K562 (cell line): ENCODE measurements around the gene KCTD13. TPM values are rescaled to one million over a fixed set of nuclear protein-coding genes. Genes with fewer than 3 reads are reported as not detected.

Source experiments
- ATAC-seq: fragments of 200-7000 bp; cut with Tn5 transposase; 3 replicates; pipeline ENCODE4 v1.9.1; 2020; ENCODE audit warnings: moderate library complexity
- BruUV-seq: library from RNA; stranded (reverse); fragments of 400-500 nt; replicated peaks from 2 replicates; lab custom pipeline; 2021; lab: Mats Ljungman, UMichigan
- CTCF ChIA-PET: fragments of 300-600 bp; formaldehyde crosslinking; extraction: SDS; loops from one replicate; lab custom pipeline; 2021; ENCODE audit warnings: low intra/inter-chr PET ratio; lab: Yijun Ruan, JAX
- POLR2A ChIA-PET: fragments of 300-600, 350-650 bp; sonication (Branson Sonifier 250); formaldehyde crosslinking; extraction: SDS; loops from one replicate; lab custom pipeline; 2021; ENCODE audit warnings: antibody characterized with exemption, inconsistent platforms; lab: Yijun Ruan, JAX
- DNase-seq, 4 experiments: peaks; one replicate each; pipeline versions ENCODE4 v3.0.0 to v3.0.0-alpha.2; 2011 to 2018; ENCODE audit warnings: low spot score in 3 of 4, mixed read lengths in 3 of 4; ENCODE audit errors: extremely low read depth in 1 of 4
- FAIRE-seq: peaks from 2 replicates; lab custom pipeline; 2011; peaks lifted over from hg19 to GRCh38; lab: Jason Lieb, UNC
- H2AFZ ChIP-seq: 2 replicates; pipeline ENCODE4 v1.6.0; 2011; ENCODE audit warnings: low read depth, low read length, control low read depth, inconsistent platforms
- H3K27ac ChIP-seq: fragments of 200-600 bp; 3 replicates; pipeline ENCODE4 v1.8.0; 2011; ENCODE audit warnings: low read depth, mild to moderate bottlenecking, control low read depth, inconsistent platforms, low read length, moderate library complexity, mixed read lengths; ENCODE audit errors: extremely low read depth
- H3K27me3 ChIP-seq, 2 experiments: fragments of 300-600 bp in 1 of 2; 2 replicates in 1 of 2; 3 replicates in 1 of 2; pipeline versions ENCODE4 v1.6.0 to v1.8.0; 2011; ENCODE audit warnings: inconsistent platforms in 2 of 2, low read length in 2 of 2, mild to moderate bottlenecking in 1 of 2, mixed read lengths in 1 of 2, moderate library complexity in 1 of 2; ENCODE audit not compliant: control insufficient read depth in 2 of 2, insufficient read depth in 2 of 2
- H3K36me3 ChIP-seq: fragments of 300-600 bp; 3 replicates; pipeline ENCODE4 v1.8.0; 2011; ENCODE audit warnings: mild to moderate bottlenecking, low read length, inconsistent platforms; ENCODE audit not compliant: control insufficient read depth, insufficient read depth
- H3K4me1 ChIP-seq, 2 experiments: fragments of 200-600 bp in 1 of 2; replicated peaks in 1 of 2; 2 replicates in 1 of 2; 3 replicates in 1 of 2; pipeline versions ENCODE4 v1.5.1 to v1.8.0; 2011; ENCODE audit warnings: inconsistent platforms in 2 of 2, low read length in 2 of 2, mild to moderate bottlenecking in 1 of 2, mixed read lengths in 1 of 2, moderate library complexity in 1 of 2; ENCODE audit not compliant: control insufficient read depth in 2 of 2, insufficient read depth in 2 of 2
- H3K4me2 ChIP-seq: 2 replicates; pipeline ENCODE4 v1.6.1; 2011; ENCODE audit warnings: low read length, control low read depth, inconsistent platforms, mixed read lengths; ENCODE audit not compliant: insufficient read depth
- H3K4me3 ChIP-seq: fragments of 200-600 bp; sonication (generic), shearing (Covaris generic); 2 replicates; pipeline ENCODE4 v1.5.1; 2016; ENCODE audit warnings: control low read depth, inconsistent platforms
- H3K79me2 ChIP-seq: fragments of 200-600 bp; 3 replicates; pipeline ENCODE4 v1.8.0; 2011; ENCODE audit warnings: low read length, inconsistent platforms; ENCODE audit not compliant: control insufficient read depth, insufficient read depth
- H3K9ac ChIP-seq, 2 experiments: 2 replicates each; pipeline versions ENCODE4 v1.6.0 to v1.6.1; 2011; ENCODE audit warnings: low read depth in 2 of 2, low read length in 2 of 2, control low read depth in 1 of 2, inconsistent platforms in 1 of 2, mild to moderate bottlenecking in 1 of 2, mixed read lengths in 1 of 2; ENCODE audit not compliant: insufficient read depth in 1 of 2
- H3K9me1 ChIP-seq: one replicate; pipeline ENCODE4 v1.6.0; 2011; ENCODE audit warnings: inconsistent platforms, mild to moderate bottlenecking, low read length, moderate library complexity; ENCODE audit not compliant: control insufficient read depth, insufficient read depth
- H3K9me3 ChIP-seq: replicated peaks from 2 replicates; pipeline ENCODE4 v1.5.1; 2011; ENCODE audit warnings: low read depth, low read length, inconsistent platforms; ENCODE audit not compliant: control insufficient read depth, insufficient read depth
- H4K20me1 ChIP-seq: replicated peaks from 2 replicates; pipeline ENCODE4 v1.6.1; 2011; ENCODE audit warnings: low read length, inconsistent platforms, mixed read lengths; ENCODE audit not compliant: control insufficient read depth, insufficient read depth
- BACH1 ChIP-seq: fragments of 200-800 bp; sonication (Bioruptor generic); IDR thresholded peaks from 2 replicates; pipeline ENCODE4 v1.6.1; 2016; ENCODE audit warnings: missing genetic modification characterization, missing compliant biosample characterization
- BDP1 ChIP-seq: IDR thresholded peaks from 3 replicates; pipeline ENCODE4 v1.6.1; 2011; ENCODE audit not compliant: insufficient read length, insufficient read depth
- CHD2 ChIP-seq: IDR thresholded peaks from 2 replicates; pipeline ENCODE4 v1.6.1; 2011; ENCODE audit warnings: low read depth, low read length
- ESRRB ChIP-seq: fragments of 250-450 bp; sonication (Bioruptor Pico); IDR thresholded peaks from 2 replicates; pipeline ENCODE4 v1.5.0; 2020; ENCODE audit warnings: mild to moderate bottlenecking, moderate library complexity, borderline replicate concordance
- MAFG ChIP-seq: fragments of 450-650 bp; conservative IDR thresholded peaks from 2 replicates; pipeline ENCODE4 v1.6.1; 2016; ENCODE audit warnings: missing genetic modification characterization, missing compliant biosample characterization
- MTF1 ChIP-seq: fragments of 250-450 bp; sonication (Bioruptor Pico); IDR thresholded peaks from 2 replicates; pipeline ENCODE4 v1.9.0; 2021; ENCODE audit warnings: moderate library complexity, mild to moderate bottlenecking, inconsistent platforms, borderline replicate concordance
- OTX1 ChIP-seq: fragments of 450-650 bp; formaldehyde crosslinking; IDR thresholded peaks from 2 replicates; pipeline ENCODE4 v1.4.0; 2022; ENCODE audit warnings: mild to moderate bottlenecking
- SIN3B ChIP-seq: fragments of 450-650 bp; IDR thresholded peaks from 2 replicates; pipeline ENCODE4 v1.6.1; 2017; ENCODE audit warnings: low read depth, mild to moderate bottlenecking, moderate library complexity
- SMARCA5 ChIP-seq: fragments of 450-650 bp; IDR thresholded peaks from 2 replicates; pipeline ENCODE4 v1.6.1; 2016
- SMARCC2 ChIP-seq: fragments of 450-650 bp; IDR thresholded peaks from 2 replicates; pipeline ENCODE4 v1.6.1; 2017; ENCODE audit warnings: antibody characterized with exemption, moderate library complexity, mild to moderate bottlenecking, low read depth
- ZNF140 ChIP-seq: fragments of 250-450 bp; sonication (Bioruptor Pico); IDR thresholded peaks from 2 replicates; pipeline ENCODE4 v1.8.0; 2021; ENCODE audit warnings: moderate library complexity, mild to moderate bottlenecking, inconsistent platforms
- ZNF146 ChIP-seq: IDR thresholded peaks from one replicate; pipeline ENCODE4 v1.6.1; 2018; ENCODE audit warnings: missing compliant biosample characterization; ENCODE audit not compliant: unreplicated experiment
- ZNF79 ChIP-seq: fragments of 250-450 bp; sonication (Bioruptor Pico); IDR thresholded peaks from 2 replicates; pipeline ENCODE4 v1.4.0; 2020; ENCODE audit warnings: low read depth, mild to moderate bottlenecking, moderate library complexity
- WGBS: fragments of 100-300 bp; shearing (Covaris generic); methylation state at CpG from one replicate; pipeline ENCODE4 v1.1.6; 2016; ENCODE audit warnings: low coverage, mixed read lengths; ENCODE audit not compliant: insufficient coverage; ENCODE audit errors: missing lambda C conversion rate; 5-methylcytosine and 5-hydroxymethylcytosine counted together
- in situ Hi-C: fragments of 300-500 bp; cut with MboI; formaldehyde crosslinking; loops from 4 replicates; pipeline ENCODE4 v1.15.0; 2018; ENCODE audit warnings: inconsistent platforms, mixed read lengths
- intact Hi-C: fragments of 100-400 bp; cut with micrococcal nuclease; formaldehyde crosslinking; loops from 2 replicates; pipeline ENCODE4 v1.14.2; 2022
- polyA plus RNA-seq, 8 experiments: library from polyadenylated mRNA; depleted of rRNA in 4 of 8; stranded (reverse) in 5 of 8; unstranded in 3 of 8; fragments of >200 nt; fragmentation: Nextera tagmentation in 2 of 8; fragmentation: Illumina TruSeq in 1 of 8; extraction: Ambion mirVana in 2 of 8; extraction: Trizol in 1 of 8; gene quantifications; 2 replicates each; pipeline versions ENCODE4 v1.2.1 to v1.2.3, GENCODE V29; 2011 to 2014; ENCODE audit warnings: inconsistent platforms in 1 of 8, missing spikeins in 1 of 8
- total RNA-seq, 7 experiments: library from RNA; depleted of rRNA in 6 of 7; stranded (reverse); fragments of >200 nt in 6 of 7; fragmentation: Illumina TruSeq in 2 of 7; extraction: Trizol in 2 of 7; gene quantifications; 2 replicates each; pipeline versions ENCODE4 v1.2.1 to v1.2.3, GENCODE V29; 2011 to 2021; ENCODE audit warnings: low replicate concordance in 1 of 7
- TF ChIP-seq, protein P1 (sequence below): sonication (generic); formaldehyde crosslinking; IDR thresholded peaks from 2 replicates; pipeline ENCODE4 v1.8.0; 2022; ENCODE audit warnings: mild to moderate bottlenecking, low read depth, missing genetic modification reagents
- TF ChIP-seq, protein P2 (sequence below): fragments of 250-450 bp; sonication (Bioruptor Pico); IDR thresholded peaks from 2 replicates; pipeline ENCODE4 v1.4.0; 2020

Gene KCTD13
- total and polyA plus RNA-seq, 9 of the 15 experiments (the other 6 are each of a cell fraction or from before 2014, with no cell fraction given), result 1.0 to 20.6 (median 9.8) TPM

DNA sequence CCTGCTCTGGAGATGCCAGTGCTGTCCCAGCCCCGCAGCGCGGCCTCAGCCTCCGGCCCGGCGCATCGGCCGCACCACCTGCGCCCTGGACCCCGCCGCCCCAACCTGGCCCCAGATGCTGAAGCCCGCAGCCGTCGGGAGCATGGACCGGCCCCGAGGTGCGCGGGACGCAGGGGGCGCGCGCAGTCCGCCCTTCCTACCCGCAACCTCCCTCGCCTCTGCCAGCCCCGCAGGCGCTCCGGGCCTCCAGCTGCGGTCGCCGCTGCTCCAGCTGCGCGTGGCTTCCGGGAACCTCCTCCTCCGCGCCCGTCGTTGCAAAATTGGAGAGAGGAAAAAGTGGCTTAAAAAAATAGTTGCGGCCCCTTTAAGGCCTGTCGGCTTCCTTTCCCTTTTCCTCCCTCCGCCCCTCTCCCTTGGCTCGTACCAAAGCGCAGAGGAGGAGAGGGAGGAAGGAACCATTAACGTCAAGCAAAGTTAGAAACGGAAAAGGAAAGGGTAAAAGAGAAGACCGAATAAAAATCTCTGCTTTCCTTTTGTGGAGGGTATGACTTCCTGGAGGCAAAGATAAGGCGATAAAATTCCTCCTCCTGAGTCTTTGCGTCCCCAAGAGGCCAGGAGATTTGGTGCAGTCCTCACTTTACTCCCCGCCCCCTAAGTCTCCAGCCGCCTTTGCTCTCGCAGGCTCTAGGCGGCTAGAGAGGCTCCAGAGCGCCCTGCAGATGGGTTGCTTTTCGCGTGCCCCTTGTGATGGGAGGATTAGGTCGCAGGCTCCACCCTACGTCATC is 63.0 kb downstream of the KCTD13 start, which contains the start of gene CDIPT:
Gene CDIPT, minus strand, starts transcription at position 343 of the 785 bp plus-strand sequence. CDS start 369 bp downstream, outside the sequence.
- H3K4me1 ChIP-seq, result peaks cover 0 to 32% of the 10 kb centered on the region in 2 experiments; a peak in 3 of 5 replicates
- peak within 1 kb of the TSS; percentile 99 for H2AFZ ChIP-seq
- H4K20me1 ChIP-seq, result no peaks in the 10 kb centered on the region
- H3K4me2 ChIP-seq, result peak within 1 kb of the TSS; percentile 96
- ATAC-seq, result peak; percentile 97
- no peaks in the 10 kb centered on the region; a peak in 1 of 5 replicates for H3K27me3 ChIP-seq
- intact Hi-C loops, result loop anchor here (5.0 kb wide), 1 partner anchor 144 kb away; no protein-coding TSS in a partner anchor
- TSS peak; percentile 82 for BruUV-seq
- no peaks in the 10 kb centered on the region for H3K9me3 ChIP-seq
- no peaks in the 10 kb centered on the region for H3K9me1 ChIP-seq
- CTCF ChIA-PET, result interaction anchor here (1.3 to 1.7 kb wide), 2 partner anchors 142 to 159 kb away, joined by 5 to 7 read pairs; no protein-coding TSS in a partner anchor
- DNase-seq, result peak; percentile 90 to 98 (median 92)
- peaks cover 11% of the 10 kb centered on the region; the same call in 2 of the 3 replicates for H3K79me2 ChIP-seq
- H3K9ac ChIP-seq, result peak within 1 kb of the TSS; percentile 93
- WGBS, result under 1% methylated on average over 43 of the region's 57 CpGs
- FAIRE-seq, result peak; percentile 99
- peak within 1 kb of the TSS; percentile 99 for H3K27ac ChIP-seq
- in situ Hi-C loops, result no loop called here
- H3K4me3 ChIP-seq, result peak within 1 kb of the TSS; percentile 98
- POLR2A ChIA-PET, result interaction anchor here (0.6 to 1.5 kb wide), 7 partner anchors 9 to 187 kb away, joined by 3 to 6 read pairs (median 5); no protein-coding TSS in a partner anchor
- peaks cover 27% of the 10 kb centered on the region; the same call in 2 of the 3 replicates for H3K36me3 ChIP-seq
- TF ChIP-seq ZNF146 (CRISPR knock-in tag) (no peak), MTF1 (no peak), OTX1 (CRISPR knock-in tag) (no peak; the same call in 1 of the 2 replicates), SMARCC2 (no peak), MAFG (no peak), BDP1 (no peak), ZNF79 (CRISPR knock-in tag) (no peak), CHD2 (no peak), ZNF140 (CRISPR knock-in tag) (no peak), ESRRB (CRISPR knock-in tag) (no peak), SIN3B (peak; percentile 17; the same call in 1 of the 2 replicates), SMARCA5 (no peak), BACH1 (tag) (no peak)
- TF ChIP-seq, protein P1, sequence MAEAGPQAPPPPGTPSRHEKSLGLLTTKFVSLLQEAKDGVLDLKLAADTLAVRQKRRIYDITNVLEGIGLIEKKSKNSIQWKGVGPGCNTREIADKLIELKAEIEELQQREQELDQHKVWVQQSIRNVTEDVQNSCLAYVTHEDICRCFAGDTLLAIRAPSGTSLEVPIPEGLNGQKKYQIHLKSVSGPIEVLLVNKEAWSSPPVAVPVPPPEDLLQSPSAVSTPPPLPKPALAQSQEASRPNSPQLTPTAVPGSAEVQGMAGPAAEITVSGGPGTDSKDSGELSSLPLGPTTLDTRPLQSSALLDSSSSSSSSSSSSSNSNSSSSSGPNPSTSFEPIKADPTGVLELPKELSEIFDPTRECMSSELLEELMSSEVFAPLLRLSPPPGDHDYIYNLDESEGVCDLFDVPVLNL (CRISPR knock-in tag), result no peak
- TF ChIP-seq, protein P2, sequence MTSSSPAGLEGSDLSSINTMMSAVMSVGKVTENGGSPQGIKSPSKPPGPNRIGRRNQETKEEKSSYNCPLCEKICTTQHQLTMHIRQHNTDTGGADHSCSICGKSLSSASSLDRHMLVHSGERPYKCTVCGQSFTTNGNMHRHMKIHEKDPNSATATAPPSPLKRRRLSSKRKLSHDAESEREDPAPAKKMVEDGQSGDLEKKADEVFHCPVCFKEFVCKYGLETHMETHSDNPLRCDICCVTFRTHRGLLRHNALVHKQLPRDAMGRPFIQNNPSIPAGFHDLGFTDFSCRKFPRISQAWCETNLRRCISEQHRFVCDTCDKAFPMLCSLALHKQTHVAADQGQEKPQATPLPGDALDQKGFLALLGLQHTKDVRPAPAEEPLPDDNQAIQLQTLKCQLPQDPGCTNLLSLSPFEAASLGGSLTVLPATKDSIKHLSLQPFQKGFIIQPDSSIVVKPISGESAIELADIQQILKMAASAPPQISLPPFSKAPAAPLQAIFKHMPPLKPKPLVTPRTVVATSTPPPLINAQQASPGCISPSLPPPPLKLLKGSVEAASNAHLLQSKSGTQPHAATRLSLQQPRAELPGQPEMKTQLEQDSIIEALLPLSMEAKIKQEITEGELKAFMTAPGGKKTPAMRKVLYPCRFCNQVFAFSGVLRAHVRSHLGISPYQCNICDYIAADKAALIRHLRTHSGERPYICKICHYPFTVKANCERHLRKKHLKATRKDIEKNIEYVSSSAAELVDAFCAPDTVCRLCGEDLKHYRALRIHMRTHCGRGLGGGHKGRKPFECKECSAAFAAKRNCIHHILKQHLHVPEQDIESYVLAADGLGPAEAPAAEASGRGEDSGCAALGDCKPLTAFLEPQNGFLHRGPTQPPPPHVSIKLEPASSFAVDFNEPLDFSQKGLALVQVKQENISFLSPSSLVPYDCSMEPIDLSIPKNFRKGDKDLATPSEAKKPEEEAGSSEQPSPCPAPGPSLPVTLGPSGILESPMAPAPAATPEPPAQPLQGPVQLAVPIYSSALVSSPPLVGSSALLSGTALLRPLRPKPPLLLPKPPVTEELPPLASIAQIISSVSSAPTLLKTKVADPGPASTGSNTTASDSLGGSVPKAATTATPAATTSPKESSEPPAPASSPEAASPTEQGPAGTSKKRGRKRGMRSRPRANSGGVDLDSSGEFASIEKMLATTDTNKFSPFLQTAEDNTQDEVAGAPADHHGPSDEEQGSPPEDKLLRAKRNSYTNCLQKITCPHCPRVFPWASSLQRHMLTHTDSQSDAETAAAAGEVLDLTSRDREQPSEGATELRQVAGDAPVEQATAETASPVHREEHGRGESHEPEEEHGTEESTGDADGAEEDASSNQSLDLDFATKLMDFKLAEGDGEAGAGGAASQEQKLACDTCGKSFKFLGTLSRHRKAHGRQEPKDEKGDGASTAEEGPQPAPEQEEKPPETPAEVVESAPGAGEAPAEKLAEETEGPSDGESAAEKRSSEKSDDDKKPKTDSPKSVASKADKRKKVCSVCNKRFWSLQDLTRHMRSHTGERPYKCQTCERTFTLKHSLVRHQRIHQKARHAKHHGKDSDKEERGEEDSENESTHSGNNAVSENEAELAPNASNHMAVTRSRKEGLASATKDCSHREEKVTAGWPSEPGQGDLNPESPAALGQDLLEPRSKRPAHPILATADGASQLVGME, result peak; percentile 36; the same call in 1 of the 2 replicates
